BJ (cell line): ENCODE measurements around the gene AQP9. TPM values are rescaled to one million over a fixed set of nuclear protein-coding genes. Genes with fewer than 3 reads are reported as not detected.

ENCODE experiments used
- CTCF ChIA-PET: fragments of 350-600 bp; formaldehyde crosslinking; extraction: SDS; loops from one replicate; lab custom pipeline; 2021; ENCODE audit warnings: antibody characterized with exemption, inconsistent platforms; lab: Yijun Ruan, JAX
- POLR2A ChIA-PET: fragments of 300-600 bp; sonication (Branson Sonifier 250); formaldehyde crosslinking; extraction: SDS; loops from one replicate; lab custom pipeline; 2021; ENCODE audit warnings: antibody characterized with exemption; lab: Charles Lee
- DNase-seq: peaks from one replicate; pipeline ENCODE4 v3.0.0-alpha.2; 2011; ENCODE audit warnings: low read depth
- H3K27me3 ChIP-seq: 2 replicates; pipeline ENCODE4 v1.6.0; 2011; ENCODE audit warnings: low read length; ENCODE audit not compliant: control insufficient read depth, insufficient read depth
- H3K36me3 ChIP-seq: 2 replicates; pipeline ENCODE4 v1.5.1; 2011; ENCODE audit warnings: low read length; ENCODE audit not compliant: control insufficient read depth, insufficient read depth
- H3K4me3 ChIP-seq: 2 replicates; pipeline ENCODE4 v1.5.1; 2011; ENCODE audit warnings: low read depth, mild to moderate bottlenecking, control low read depth, low read length
- CTCF ChIP-seq: IDR thresholded peaks from 2 replicates; pipeline ENCODE4 v1.5.1; 2011; ENCODE audit warnings: low read depth, mild to moderate bottlenecking, control low read depth, inconsistent platforms, low read length, moderate library complexity; ENCODE audit not compliant: insufficient read depth
- polyA plus RNA-seq: library from polyadenylated mRNA; depleted of rRNA; stranded (reverse); fragments of >200 nt; gene quantifications from 2 replicates; pipeline ENCODE4 v1.2.3, GENCODE V29; 2011

AQP9 gene
- polyA plus RNA-seq, 1 experiment: not detected

- H3K27me3 ChIP-seq: no peaks in the 10 kb centered on the region; the same call in 1 of the 2 replicates
- CTCF ChIA-PET: no interaction called here
Observed at GRCh38 chr15:58145606-58146005, 7.4 kb downstream of the AQP9 start.

GRCh38 chr15:58146211-58146610 is 8.0 kb downstream of the AQP9 start:
- ChIA-PET POLR2A (no interaction called here), CTCF (no interaction called here)
- no peak for TF ChIP-seq CTCF
- H3K27me3 ChIP-seq: no peaks in the 10 kb centered on the region; the same call in 1 of the 2 replicates
- H3K4me3 ChIP-seq: no peak overlapping the region
- no peak for DNase-seq
- H3K36me3 ChIP-seq: no peaks in the 10 kb centered on the region

More at GRCh38 chr15:58145606-58146005, 7.4 kb downstream of the AQP9 start:
- no peak for TF ChIP-seq CTCF
- no peaks in the 10 kb centered on the region for H3K36me3 ChIP-seq
- no peak for DNase-seq
- POLR2A ChIA-PET: no interaction called here
- no peak overlapping the region for H3K4me3 ChIP-seq

GRCh38 chr15:58146749-58147148 is 8.6 kb downstream of the AQP9 start:
- no peak for DNase-seq
- TF ChIP-seq CTCF: no peak
- POLR2A ChIA-PET: no interaction called here
- no peaks in the 10 kb centered on the region for H3K36me3 ChIP-seq
- H3K4me3 ChIP-seq: no peak overlapping the region
- no peaks in the 10 kb centered on the region; the same call in 1 of the 2 replicates for H3K27me3 ChIP-seq
- CTCF ChIA-PET: no interaction called here

GRCh38 chr15:58147171-58147611 is 9.0 kb downstream of the AQP9 start:
- DNase-seq: no peak
- Histone ChIP-seq H3K27me3 (no peaks in the 10 kb centered on the region; the same call in 1 of the 2 replicates), H3K36me3 (no peaks in the 10 kb centered on the region), H3K4me3 (no peak overlapping the region)
- POLR2A ChIA-PET: no interaction called here
- CTCF ChIA-PET: interaction anchor here (1.5 kb wide), 1 partner anchor 76 kb away, joined by 4 read pairs; no protein-coding TSS in a partner anchor
- no peak for TF ChIP-seq CTCF

GRCh38 chr15:58148120-58148519 is 9.9 kb downstream of the AQP9 start:
- CTCF ChIA-PET: interaction anchor here (1.5 kb wide), 1 partner anchor 77 kb away, joined by 4 read pairs; no protein-coding TSS in a partner anchor

More at GRCh38 chr15:58148120-58148519, 9.9 kb downstream of the AQP9 start:
- POLR2A ChIA-PET: no interaction called here
- no peak for TF ChIP-seq CTCF
- no peak overlapping the region for H3K4me3 ChIP-seq
- no peak for DNase-seq
- H3K36me3 ChIP-seq: no peaks in the 10 kb centered on the region
- H3K27me3 ChIP-seq: no peaks in the 10 kb centered on the region; the same call in 1 of the 2 replicates
